A673 (cell line): ENCODE data around the gene ABCB9. TPM values are rescaled to one million over a fixed set of nuclear protein-coding genes. Genes with fewer than 3 reads are reported as not detected.

Experiments used
- BruUV-seq: library from RNA; stranded (reverse); fragments of 400-500 nt; replicated peaks from 2 replicates; lab custom pipeline; 2021; lab: Mats Ljungman, UMichigan
- CTCF ChIA-PET: fragments of 300-600 bp; sonication (Branson Sonifier 250); formaldehyde crosslinking; loops from one replicate; lab custom pipeline; 2022; ENCODE audit warnings: antibody characterized with exemption; lab: Charles Lee
- POLR2A ChIA-PET: fragments of 300-600 bp; sonication (Branson Sonifier 250); formaldehyde crosslinking; loops from one replicate; lab custom pipeline; 2022; ENCODE audit warnings: antibody characterized with exemption; ENCODE audit not compliant: low non-redundant PET; lab: Charles Lee
- DNase-seq: peaks from one replicate; pipeline ENCODE4 v3.0.0-alpha.2; 2015; ENCODE audit warnings: low spot score
- H3K27ac ChIP-seq: fragments of 200-600 bp; sonication (generic); 2 replicates; pipeline ENCODE4 v1.5.1; 2016; ENCODE audit warnings: mixed run types, low read depth, mild to moderate bottlenecking, mixed read lengths, antibody characterized with exemption, low read length; ENCODE audit not compliant: poor library complexity, severe bottlenecking
- H3K27me3 ChIP-seq: fragments of 200-600 bp; sonication (generic); replicated peaks from 2 replicates; pipeline ENCODE4 v1.6.1; 2017; ENCODE audit warnings: mixed run types, low read depth, mild to moderate bottlenecking, mixed read lengths, antibody characterized with exemption, low read length; ENCODE audit not compliant: insufficient read depth, poor library complexity
- H3K36me3 ChIP-seq: fragments of 200-600 bp; sonication (generic); 2 replicates; pipeline ENCODE4 v1.6.1; 2016; ENCODE audit warnings: mixed run types, mild to moderate bottlenecking, mixed read lengths, antibody characterized with exemption, low read length; ENCODE audit not compliant: insufficient read depth, poor library complexity, severe bottlenecking
- H3K4me1 ChIP-seq: fragments of 200-600 bp; sonication (generic); 2 replicates; pipeline ENCODE4 v1.6.1; 2017; ENCODE audit warnings: mixed run types, mild to moderate bottlenecking, mixed read lengths, antibody characterized with exemption, low read length; ENCODE audit not compliant: insufficient read depth, poor library complexity, severe bottlenecking
- H3K4me3 ChIP-seq: fragments of 200-600 bp; sonication (generic); 2 replicates; pipeline ENCODE4 v1.5.1; 2016; ENCODE audit warnings: low read depth, mixed run types, mild to moderate bottlenecking, mixed read lengths, low read length; ENCODE audit not compliant: poor library complexity, severe bottlenecking
- H3K9me3 ChIP-seq: fragments of 200-600 bp; sonication (generic); 2 replicates; pipeline ENCODE4 v1.6.1; 2016; ENCODE audit warnings: mixed run types, low read depth, mild to moderate bottlenecking, mixed read lengths, antibody characterized with exemption, low read length; ENCODE audit not compliant: poor library complexity, severe bottlenecking
- CTCF ChIP-seq: fragments of 300-800, 200-600 bp; sonication (generic); conservative IDR thresholded peaks from 2 replicates; pipeline ENCODE4 v1.5.1; 2017; ENCODE audit warnings: low read depth, mild to moderate bottlenecking, antibody characterized with exemption, low read length, moderate library complexity, mixed read lengths
- EZH2 ChIP-seq: fragments of 200-600 bp; sonication (generic); IDR thresholded peaks from 2 replicates; pipeline ENCODE4 v1.6.1; 2017; ENCODE audit warnings: borderline replicate concordance, low read depth, mild to moderate bottlenecking, mixed read lengths, antibody characterized with exemption, low read length; ENCODE audit not compliant: poor library complexity, severe bottlenecking
- intact Hi-C: fragments of 100-400 bp; cut with micrococcal nuclease; formaldehyde crosslinking; loops from one replicate; pipeline ENCODE4 v1.10.0; 2022; ENCODE audit not compliant: unreplicated experiment
- total RNA-seq: library from RNA; stranded (reverse); gene quantifications from 2 replicates; pipeline ENCODE4 v1.2.3, GENCODE V29; 2021

The ABCB9 gene
- total RNA-seq, 1 experiment from 2014 or later: 8.9 TPM

GRCh38 chr12:122886851-122887818 is 79.1 kb downstream of the ABCB9 start:
- TF ChIP-seq EZH2 (no peak), CTCF (no peak)
- Histone ChIP-seq H3K9me3 (no peaks in the 10 kb centered on the region), H3K4me1 (peaks cover 56% of the 10 kb centered on the region), H3K4me3 (no peak overlapping the region), H3K36me3 (no peaks in the 10 kb centered on the region), H3K27ac (peak overlapping the region; percentile 72), H3K27me3 (no peaks in the 10 kb centered on the region)
- DNase-seq: no peak
- no TSS peak for BruUV-seq
- POLR2A ChIA-PET: no interaction called here
- intact Hi-C loops: no loop called here
- CTCF ChIA-PET: no interaction called here

DNA sequence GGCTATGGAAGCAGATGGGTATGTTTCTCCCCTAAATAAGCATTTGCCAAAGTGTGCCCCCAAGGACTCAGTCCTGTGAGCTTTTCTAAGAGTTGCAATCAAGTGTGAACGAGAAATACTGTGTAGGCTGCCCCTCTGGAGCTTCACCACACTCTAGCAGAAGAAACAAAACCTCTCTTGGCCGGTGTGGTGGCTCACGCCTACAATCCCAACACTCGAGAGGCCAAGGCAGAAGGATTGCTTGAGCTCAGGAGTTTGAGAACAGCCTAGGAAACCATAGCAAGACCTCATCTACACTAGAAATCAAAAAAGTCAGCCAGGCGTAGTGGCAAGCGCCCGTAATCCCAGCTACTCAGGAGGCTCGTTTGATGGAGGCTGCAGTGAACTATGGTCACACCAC is 80.1 kb downstream of the ABCB9 start:
- ChIA-PET CTCF (no interaction called here), POLR2A (no interaction called here)
- no peaks in the 10 kb centered on the region for H3K9me3 ChIP-seq
- no peak for DNase-seq
- H3K36me3 ChIP-seq: no peaks in the 10 kb centered on the region
- TF ChIP-seq CTCF (no peak), EZH2 (no peak)
- intact Hi-C loops: no loop called here
- peaks cover 50% of the 10 kb centered on the region for H3K4me1 ChIP-seq
- no peaks in the 10 kb centered on the region for H3K27me3 ChIP-seq
- peak overlapping the region; percentile 72 for H3K27ac ChIP-seq
- BruUV-seq: no TSS peak
- H3K4me3 ChIP-seq: no peak overlapping the region

DNA sequence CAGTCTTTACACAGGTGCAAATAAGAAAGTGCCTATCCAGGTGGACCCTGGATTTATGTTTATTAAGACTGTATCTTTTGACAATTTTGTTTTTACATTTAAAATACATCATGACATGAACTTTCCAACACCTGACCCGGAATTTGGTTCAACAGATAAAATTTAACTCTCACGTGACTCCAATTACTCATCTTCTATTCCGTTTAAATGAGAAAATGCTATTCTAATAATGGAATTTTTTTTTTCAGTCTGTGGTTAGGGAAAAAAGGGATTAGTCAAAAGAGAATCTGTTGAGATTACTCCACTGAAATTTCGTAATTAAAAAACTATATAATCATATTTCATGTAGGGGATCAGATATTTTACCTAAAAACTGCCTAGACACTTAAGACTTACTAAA is 81.4 kb downstream of the ABCB9 start:
- ChIA-PET CTCF (no interaction called here), POLR2A (no interaction called here)

More for the DNA sequence above, 81.4 kb downstream of the ABCB9 start:
- DNase-seq: no peak
- intact Hi-C loops: no loop called here
- no TSS peak for BruUV-seq
- Histone ChIP-seq H3K4me1 (peaks cover 54% of the 10 kb centered on the region), H3K4me3 (no peak overlapping the region), H3K9me3 (no peaks in the 10 kb centered on the region), H3K27ac (no peak overlapping the region), H3K27me3 (no peaks in the 10 kb centered on the region), H3K36me3 (no peaks in the 10 kb centered on the region)
- no peak for TF ChIP-seq EZH2
- TF ChIP-seq CTCF: no peak
